HG03135 (cell line): ENCODE data around the gene DNAJB2.
"Not testable (repeated sequence)": the region's sequence is repeated elsewhere in the genome, so short reads cannot be mapped to it uniquely, and the experiment has no call there.

Experiments
- ATAC-seq: cut with Tn5 transposase; IDR thresholded peaks from one replicate; pipeline ENCODE4 v1.9.1; 2021; ENCODE audit warnings: mild to moderate bottlenecking, moderate library complexity; ENCODE audit not compliant: unreplicated experiment

DNAJB2 gene

GRCh38 chr2:219254590-219255201 lies 24.5 kb upstream of the DNAJB2 start:
- peak; percentile 38 for ATAC-seq

DNA sequence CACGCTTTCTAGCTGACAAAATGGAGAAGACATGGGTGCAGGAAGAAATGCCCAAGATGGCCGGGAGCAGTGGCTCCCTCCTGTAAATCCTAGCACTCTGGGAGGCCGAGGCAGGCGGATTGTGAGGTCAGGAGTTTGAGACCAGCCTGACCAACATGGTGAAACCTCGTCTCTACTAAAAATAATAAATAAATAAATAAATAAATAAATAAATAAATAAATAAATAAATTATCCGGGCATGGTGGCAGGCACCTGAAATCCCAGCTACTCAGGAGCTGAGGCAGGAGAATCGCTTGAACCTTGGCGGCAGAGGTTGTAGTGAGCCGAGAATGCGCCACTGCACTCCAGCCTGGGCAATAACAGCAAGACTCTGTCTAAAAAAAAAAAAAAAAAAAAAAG lies 20.2 kb upstream of the DNAJB2 start:
- not testable (repeated sequence) for ATAC-seq

DNA sequence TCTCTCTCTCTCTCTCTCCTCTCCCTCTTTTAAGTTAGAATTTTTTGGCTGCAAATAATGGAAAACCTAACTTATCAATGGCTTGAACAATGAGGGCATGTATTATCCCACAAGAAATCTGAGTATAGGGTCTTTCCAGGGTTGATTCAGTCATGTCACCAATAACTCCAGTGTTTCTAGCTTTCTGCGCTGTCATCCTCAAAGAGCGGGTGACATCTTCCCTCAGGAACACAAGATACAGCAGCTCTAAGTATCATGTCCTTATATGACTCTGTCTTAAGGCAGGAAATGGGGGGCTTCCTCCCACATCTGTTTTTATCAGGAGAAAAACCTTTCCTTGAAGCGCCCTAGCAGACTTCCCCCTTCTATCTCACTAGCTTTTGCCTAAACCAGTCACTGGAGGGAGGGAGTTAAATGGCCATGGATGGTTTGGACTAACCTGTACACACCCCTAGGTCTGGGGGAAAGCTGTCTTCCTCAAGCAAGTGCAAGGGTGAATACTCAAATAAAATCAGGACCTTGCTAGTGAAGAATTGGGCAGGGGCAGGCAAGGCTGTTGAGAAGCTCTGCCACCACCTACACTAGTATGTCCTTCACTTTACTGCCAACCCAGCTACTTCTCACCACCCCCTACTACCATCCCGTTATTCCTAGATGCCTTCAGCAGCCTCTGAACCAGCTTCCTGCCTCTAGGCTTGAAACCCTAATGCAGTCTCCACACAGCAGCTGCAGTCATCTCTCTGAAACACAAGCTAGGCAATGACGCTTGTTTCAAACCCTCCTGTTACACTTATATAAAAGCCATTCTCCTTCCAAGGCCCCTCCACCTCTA lies 17.9 kb upstream of the DNAJB2 start:
- no peak for ATAC-seq

DNA sequence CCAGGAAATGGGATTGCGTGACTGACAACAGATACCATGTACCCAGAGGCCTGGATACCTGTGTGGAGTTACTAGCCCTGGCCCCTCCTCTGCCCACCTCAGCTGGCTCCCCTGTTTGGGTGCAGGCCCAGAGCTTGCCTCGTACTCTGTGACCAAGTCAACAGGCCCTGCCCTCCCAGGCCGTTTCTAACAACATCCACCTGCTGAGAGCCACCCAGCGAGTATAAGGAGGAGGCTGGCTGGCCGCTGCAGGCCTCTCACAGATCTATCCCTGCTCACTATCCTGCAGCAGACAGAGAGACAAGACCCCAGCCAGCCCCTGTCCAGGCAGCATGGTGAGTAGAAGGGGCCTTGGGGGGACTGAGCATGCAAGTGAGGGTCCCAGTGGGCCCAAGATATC lies 12.9 kb upstream of the DNAJB2 start:
- no peak for ATAC-seq

DNA sequence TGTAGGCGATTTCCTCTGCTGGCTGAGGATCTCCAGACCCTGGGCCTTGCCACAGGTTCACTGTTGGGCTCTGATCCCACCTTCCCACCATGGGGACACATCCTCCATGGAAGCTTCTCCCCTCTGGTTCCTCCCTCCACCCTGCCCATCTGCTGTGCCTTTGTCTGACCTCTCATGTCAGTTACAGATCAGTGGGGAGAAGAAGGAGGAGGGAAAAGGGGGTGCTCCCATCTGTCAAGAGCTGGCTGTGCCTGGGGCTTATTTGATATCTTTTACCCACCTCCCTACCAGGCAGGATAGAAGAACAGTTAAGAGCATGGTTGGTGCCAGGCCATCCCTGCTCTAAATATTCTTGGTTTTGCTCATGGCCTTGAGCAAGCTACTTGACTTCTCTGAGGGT lies 12.3 kb upstream of the DNAJB2 start:
- no peak for ATAC-seq

GRCh38 chr2:219268294-219268693 lies 10.9 kb upstream of the DNAJB2 start:
- ATAC-seq = no peak

DNA sequence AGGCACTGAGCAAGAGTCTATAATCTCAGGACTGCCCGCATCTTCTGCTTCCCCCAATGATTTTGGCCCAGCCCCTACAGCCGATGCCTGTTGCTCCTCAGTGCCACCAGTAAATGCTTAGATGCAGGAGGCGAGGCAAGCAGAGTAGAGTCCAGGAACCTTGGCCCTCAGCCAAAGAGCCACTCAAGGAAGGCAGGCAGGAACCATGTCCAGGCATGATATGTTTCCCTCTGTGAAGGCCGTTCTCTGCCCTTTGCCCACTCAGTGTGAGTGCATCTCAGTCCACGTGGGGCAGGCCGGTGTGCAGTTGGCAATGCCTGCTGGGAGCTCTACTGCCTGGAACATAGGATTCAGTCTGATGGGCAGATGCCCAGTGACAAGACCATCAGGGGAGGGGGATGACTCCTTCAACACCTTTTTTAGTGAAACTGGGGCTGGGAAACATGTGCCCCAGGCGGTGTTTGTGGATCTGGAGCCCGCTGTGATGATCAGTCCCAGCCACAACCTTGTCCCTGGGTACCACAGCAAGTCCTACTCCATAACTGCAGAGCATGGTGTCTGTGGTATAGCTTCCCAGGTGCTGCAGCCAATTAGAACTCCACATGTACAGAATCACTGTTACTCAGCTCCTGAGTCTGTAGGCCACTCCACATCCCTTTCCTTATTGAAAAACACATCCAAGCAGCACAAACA lies 9.7 kb upstream of the DNAJB2 start:
- ATAC-seq = no peak

GRCh38 chr2:219270055-219270372 lies 9.2 kb upstream of the DNAJB2 start:
- ATAC-seq = no peak

DNA sequence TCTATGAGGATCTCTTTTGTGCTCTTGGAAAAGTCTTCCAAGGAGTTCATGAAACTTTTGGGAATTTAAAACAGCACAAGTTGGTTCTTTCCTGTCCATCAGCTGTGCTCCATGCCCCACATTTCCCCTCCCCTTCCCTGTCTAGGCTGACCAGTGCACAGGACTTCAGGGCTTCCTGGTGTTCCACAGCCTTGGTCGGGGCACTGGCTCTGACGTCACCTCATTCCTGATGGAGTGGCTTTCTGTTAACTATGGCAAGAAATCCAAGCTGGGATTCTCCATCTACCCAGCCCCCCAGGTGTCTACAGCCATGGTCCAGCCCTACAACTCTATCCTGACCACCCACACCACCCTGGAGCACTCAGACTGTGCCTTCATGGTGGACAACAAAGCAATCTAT lies 8.1 kb upstream of the DNAJB2 start:
- ATAC-seq = no peak

- ATAC-seq = no peak
Observed at GRCh38 chr2:219272356-219272755, 6.8 kb upstream of the DNAJB2 start.

DNA sequence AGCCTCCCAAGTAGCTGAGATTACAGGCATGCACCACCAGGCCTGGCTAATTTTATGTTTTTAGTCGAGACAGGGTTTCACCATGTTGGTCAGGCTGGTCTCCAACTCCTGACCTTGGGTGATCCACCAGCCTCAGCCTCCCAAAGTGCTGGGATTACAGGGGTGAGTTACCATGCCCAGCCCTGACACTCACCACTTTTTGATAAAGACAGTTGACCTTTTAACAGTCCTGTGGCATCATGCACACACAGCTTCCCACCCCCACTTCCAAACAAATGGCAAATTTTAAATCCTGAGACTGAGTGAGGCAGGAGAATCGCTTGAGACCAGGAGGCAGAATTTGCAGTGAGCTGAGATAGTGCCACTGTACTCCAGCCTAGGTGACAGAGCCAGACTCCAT lies 6.2 kb upstream of the DNAJB2 start:
- ATAC-seq = no peak

- ATAC-seq = no peak
Observed at GRCh38 chr2:219273937-219274336, 5.2 kb upstream of the DNAJB2 start.

DNA sequence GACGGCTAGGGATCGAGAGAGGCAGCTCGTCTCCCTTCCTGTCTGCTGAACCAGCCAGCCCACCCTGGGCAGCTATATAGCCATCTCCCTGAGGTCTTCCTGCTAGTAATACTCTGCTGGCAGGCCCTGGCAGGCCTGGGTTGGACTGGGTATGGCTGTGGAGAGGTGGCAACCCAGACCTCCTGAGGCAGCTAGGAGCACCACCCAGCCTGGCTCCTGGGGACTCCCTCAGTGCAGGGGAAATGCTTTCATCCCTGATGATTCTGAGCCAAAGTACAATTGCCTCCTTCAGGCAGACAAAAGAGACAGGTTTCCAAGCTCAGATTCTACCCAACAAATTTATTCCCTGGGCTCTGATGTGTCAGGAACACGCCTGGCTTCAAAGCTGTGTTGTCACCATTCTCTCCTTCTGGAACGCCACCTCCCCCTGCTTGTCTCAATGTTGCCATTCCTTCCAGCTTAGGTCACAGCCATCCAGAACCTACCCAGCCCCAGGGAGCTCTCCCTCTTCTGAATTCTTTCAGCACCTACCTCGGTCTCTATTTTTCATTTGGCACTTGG lies 4.7 kb upstream of the DNAJB2 start:
- ATAC-seq = no peak

DNA sequence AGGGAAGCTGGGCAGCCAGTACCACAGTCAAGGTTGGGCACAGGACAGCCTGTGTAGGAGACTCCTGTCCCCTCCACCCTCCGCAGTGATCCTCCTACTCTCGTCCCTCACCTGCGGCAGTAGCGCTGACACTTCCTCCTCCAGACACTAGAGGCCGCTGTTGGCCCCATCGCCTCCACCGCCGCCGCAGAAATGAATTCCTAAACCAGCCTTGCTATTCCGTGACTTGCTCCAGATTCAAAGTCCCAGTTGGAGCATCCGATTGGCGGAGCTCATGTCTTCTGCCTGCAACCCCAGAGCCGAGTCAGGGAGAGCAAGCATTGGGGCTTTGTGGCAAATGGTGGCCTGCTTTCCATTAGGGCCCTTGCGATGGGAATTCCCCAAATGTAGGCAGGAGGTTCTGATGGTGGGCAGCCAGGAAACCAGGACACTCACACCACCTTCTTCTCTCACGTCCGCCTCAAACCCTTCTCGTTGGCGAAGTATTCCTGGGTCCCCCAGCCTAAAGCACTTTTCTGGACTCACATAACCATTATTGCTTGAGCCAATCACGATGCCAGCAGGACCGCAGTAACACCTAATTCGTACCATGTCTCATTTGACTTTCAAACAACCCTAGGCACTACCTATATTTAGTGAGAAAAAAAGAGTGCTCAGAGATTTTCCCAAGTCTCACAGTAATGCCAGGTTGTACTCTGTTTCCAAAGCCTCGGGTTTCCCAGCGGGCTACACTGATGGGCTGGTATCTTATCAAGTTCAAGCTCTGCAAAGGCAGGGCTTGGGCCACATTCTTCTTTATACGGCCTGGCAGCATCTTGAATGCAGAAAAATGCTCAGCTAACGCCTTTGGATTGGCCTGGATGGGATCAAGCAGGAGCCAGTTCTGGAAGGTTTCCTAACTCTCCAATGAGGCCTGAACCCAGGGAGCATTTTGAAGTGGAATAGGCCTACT lies 1.2 kb upstream of the DNAJB2 start:
- no peak for ATAC-seq

GRCh38 chr2:219278655-219279150 lies 463 bp upstream of the DNAJB2 start:
- ATAC-seq = no peak

DNA sequence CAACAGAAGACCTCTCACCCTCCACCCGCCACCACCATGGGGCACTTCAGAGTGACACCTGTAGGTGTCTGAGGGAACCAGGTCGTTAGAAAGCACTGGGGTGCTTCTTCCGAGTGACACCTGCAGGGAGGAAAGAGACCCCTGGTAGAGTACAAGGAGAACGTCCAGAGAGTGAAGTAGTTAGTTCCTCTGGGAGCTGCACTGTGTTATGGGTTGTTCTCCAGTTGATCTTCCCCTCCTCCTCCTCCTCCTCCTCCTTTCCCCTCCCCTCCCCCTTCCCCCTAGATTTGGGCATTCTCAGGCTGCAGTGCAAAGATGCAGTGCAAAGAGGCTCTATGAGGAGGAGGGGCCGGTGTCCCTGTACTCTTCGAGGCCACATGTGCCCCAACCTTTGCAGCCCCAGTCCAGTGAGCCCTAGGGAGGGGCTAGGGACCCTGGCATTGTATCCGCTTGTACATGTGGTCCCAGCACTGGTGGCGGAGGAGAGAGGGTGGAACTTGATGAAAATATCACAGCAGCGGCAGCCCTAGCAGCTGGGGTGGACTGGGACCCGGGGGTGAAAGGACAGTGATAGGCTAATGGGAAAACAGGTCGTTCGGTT lies 850 bp downstream of the DNAJB2 start:
- no peak for ATAC-seq

DNA sequence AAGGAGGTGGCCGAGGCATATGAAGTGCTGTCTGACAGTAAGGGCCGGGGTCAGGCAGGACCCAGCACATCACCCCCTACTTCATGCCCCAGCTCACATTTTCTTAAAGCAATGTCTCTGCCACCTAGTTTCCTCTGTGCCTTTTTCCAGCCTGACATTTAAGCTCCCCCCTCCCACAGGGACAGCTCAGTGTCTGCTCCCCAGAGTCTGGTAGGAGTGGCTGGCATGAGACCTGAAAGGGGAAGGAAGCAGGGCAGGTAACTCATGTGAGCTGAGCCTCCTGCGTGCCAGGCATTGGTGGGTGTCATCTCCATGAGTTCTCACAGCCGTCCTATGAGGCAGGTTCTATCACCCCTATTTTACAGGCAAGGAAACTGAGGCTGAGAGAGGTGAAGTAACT lies 1.5 kb downstream of the DNAJB2 start:
- ATAC-seq = no peak

DNA sequence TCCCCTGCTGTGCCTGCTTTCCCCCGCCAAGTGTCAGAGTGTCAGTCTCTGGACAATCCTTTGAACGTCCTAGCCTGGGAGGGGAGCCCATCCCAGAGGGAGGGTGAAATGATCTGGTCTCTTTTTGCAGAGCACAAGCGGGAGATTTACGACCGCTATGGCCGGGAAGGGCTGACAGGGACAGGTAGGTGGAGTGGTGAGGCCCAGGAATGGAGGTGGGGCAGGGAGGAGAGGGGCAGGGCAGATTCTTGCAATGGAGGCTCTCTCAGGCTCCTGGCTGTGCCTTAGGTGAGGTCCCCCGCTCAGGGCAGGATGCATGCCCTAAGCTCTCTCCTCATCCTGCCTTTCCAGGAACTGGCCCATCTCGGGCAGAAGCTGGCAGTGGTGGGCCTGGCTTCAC lies 2.4 kb downstream of the DNAJB2 start:
- ATAC-seq = no peak

GRCh38 chr2:219282375-219282774 lies 3.2 kb downstream of the DNAJB2 start:
- no peak for ATAC-seq

DNA sequence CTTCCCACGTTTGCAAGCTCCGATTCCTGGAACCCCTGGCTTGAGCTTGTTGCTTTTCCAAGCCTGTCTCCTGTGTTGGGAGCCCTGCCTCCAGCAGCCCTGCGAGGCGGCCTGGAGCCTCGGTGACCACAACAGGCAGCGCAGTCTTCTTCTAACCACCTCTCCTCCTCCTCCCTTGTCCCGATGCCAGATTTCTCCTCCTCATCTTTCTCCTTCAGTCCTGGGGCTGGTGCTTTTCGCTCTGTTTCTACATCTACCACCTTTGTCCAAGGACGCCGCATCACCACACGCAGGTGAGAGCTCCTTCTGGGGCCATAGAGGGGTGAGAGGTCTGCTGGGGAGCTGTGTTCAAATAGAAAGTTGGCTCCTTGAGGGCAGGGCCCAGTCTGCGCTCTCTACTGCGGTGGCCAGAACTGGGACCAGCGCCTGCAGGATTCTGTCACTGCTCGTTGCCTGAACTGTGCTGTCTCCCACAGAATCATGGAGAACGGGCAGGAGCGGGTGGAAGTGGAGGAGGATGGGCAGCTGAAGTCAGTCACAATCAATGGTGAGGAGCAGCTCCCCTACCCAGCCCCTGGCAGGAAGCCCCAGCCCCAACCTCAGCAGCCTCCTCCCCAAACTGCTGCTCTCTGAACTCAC lies 3.9 kb downstream of the DNAJB2 start:
- no peak for ATAC-seq
